ENCODE data around the gene ABO.
"Not testable (repeated sequence)": the region's sequence is repeated elsewhere in the genome, so short reads cannot be mapped to it uniquely, and the experiment has no call there.

Gene ABO

DNA sequence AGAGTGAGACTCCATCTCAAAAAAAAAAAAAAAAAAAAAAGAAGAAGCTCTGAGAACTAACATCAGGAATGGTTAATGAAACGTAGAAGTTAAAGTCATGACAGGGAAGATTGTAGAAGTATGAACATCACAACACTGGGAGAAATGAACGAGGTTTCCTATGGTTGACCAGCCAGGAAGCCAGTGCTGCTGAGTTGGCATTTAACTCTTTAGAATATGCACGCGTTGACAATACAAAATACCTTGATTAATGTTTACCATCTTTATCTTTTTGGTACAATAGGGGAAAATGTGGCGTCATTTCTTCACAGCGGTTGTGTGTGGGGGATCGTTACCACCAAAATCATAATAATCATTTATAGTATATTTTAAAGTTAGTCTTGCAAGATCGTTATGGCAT, 32.0 kb downstream of the ABO start:
- no peak for DNase-seq (ENCODE audit: low spot score)

DNA sequence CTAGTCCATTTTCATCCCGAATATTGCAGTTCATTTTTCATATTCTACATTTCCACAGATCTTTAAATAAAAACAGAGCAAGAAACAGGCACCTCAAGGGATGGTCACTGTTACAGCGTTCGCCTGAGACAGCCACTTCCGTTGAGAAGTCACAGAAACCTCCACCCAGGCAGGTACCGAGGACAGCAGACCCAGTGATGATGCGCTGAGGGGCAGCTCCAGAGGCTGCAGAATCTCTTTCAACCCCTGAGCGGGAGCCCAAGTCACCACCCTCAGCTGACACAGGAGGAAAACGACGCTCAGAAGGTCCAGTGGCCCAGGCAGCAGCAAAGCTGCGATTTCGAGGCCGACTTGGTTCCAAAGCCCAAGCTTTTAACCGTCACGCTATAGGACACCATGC, 32.8 kb downstream of the ABO start:
- DNase-seq (ENCODE audit: low spot score), result no peak

DNA sequence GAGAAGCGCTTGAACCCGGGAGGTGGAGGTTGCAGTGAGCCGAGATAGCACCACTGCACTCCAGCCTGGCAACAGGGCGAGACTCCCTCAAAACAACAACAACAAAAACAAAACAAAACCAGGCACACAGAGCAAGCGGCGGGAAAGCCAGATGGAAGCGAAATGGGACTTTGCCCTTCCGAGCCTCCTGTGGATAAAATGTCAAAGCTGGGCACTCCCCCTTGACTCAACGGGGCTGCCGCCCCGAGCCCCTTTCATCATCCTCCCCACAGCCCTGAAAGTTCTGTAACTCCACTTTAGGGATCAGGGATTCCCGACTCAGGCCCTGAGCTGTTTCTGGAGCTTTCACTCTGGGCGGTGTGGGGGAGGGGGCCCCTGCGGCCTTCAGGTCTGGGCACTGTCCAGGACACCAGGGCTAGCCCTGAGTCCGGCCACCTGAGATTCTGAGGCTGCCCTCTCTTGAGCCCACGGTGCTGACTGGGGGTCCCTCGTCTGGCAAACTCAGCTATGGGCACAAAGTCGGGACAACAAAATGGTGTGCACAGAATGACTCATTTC, 35.4 kb downstream of the ABO start:
- no peak for DNase-seq (ENCODE audit: low spot score)

DNA sequence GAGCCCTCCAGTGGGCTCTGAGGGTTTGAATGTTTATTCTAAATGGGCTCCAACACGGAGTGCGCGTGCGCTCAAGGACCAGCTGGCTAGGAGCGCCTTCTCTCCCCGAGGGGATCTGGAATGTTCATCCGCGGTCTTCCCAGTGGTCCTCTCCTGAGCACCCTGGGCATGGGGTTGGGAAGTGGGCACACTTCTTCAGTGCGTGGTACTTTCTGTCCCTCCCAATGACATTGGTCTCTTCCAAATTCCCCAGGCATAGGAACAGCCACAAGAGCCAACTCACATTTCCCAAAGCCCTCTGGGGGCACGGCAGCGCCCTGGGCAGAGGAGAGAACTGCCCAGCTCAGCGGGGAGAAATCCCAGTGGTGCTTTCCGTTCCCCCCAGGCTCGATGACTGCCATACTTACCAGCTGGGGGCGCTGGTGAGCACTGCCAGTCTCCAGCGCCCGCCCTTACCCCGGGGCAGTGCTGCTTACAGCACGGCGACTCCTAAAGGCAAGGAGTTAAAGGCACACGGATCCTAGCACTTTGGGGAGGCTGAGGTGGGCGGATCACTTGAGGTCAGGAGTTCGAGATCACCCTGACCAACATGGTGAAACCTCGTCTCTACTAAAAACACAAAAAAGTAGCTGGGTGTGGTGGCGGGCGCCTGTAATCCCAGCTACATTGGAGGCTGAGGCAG, 36.0 kb downstream of the ABO start:
- peak; percentile 87 for DNase-seq (ENCODE audit: low spot score)

DNA sequence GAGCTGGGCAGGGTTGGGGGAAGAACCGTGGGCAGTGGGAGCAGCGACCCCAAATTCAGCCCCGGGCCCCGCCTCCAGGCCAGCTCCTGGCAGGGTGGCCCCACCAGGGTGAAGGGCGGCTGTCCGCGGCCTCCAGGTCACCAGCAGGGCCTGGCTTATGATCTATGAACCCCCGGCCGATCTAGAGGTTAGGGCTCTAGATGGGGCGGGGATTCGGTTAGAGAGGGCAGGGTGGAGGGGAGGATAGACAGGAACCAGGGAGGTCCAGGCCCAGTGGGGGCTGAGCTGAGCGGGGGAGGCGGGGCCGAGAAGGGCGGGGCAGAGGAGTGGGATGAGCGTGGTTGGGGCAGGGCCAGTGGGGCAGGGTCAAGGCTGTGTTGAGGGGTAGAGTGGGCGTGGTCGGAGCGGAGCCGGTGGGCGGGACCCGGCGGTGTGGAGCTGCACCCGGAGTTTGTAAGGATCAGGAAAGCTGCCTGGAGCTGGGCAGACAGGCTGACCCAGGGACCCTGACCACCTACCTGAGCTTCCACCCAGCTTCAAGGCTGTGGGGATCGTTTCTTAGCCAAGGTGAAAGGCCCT, 36.6 kb downstream of the ABO start:
- peak; percentile 51 for DNase-seq (ENCODE audit: low spot score)

DNA sequence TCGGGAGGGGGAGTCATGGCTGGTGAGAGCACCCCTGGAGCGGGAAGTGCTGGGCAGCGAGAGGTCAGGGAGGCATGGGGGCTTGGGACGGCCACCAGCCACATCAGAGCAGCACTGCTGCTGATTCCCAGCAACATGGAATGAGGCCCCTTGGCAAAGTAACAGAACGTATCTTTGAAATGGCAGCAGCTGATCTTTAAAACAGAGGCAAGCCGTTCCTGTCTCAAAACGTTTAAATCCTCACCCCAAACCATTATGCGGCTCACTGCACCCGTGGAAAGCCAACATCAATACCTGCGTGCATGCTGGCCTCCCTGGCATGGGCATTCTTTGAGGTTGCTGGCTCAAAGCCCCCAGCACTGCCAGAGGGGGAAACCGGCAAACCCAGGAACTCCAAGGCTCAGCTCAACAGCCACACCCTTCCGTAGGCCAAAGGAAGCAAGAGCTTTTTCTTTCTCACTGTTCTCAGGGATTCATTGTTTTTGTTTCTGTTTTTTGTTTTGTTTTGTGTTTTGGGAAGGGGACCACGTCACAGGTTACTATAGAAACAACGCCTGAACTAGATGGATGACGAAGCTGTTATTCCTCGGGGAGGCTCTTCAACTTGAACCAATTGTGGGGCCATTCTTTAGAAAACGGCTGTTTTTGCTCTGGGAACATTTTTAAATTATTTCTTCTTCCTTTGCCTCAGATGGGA, 37.8 kb downstream of the ABO start:
- no peak for DNase-seq (ENCODE audit: low spot score)

DNA sequence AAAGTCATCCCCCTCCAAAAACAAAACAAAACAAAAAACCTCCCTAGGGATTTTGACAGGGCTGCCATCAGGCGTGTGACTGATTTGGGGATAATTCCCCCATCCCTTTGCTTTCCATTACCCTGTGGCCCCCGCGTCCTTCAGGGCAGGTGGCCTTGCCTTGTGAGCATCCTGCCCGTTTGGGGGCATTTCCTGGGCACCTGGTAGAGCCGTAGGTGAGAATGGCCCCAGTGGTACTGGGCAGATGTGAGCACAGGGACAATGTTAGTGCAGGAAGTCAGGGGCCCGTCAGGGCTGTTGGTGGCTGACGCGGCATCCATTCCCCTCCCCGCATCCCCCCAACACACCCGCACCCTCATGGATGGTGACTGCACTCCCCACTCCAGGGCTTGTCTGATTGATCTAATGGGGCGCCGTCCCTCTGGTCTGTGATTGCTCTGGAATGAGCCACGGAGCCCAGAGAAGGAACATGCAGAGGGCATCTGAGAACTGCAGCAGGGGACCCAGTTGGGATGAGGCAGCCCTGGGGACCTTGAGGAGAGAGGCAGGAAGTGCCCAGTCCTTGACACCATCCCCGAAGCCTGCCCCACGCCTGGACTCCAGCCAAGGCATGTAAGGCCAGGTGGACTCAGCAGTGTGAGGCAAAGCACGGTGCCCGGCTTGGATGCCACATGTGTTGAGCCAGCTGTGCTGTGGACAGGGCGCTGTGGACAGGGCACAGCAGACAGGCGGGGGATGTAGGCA, 38.5 kb downstream of the ABO start:
- DNase-seq (ENCODE audit: low spot score), result not testable (repeated sequence)

DNA sequence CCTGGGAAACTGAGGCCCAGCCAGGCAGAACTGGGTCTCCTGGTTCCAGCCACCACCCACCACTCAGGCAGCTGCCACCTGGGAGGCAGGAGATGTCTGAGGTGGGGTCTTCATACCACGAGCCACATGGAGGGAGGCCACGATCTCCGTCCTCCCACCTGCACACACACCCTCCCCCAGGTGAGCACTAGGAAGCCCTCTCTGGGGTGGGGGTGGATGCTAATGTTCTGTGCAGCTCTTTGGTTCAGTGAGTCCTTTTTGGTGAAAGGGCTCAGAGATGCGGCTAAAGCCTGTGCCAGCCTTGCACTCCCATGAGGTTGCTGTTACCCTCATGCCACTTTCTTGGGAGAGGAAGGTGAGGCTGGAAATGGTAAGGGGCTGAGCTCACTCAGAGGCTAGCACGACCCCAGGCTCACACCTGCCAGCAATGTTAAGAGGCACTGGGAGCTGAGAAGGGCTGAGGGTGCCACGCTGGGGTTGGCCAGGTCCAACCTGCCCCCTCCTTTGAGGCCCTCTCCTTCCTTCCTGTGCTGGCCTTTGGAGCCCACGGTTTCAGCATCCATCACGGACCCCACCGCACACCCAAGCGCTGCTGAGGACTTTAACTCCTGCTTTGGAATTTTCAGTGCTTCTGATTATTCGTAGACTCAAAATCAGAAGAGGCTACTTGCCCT, 39.3 kb downstream of the ABO start:
- DNase-seq (ENCODE audit: low spot score), result no peak

DNA sequence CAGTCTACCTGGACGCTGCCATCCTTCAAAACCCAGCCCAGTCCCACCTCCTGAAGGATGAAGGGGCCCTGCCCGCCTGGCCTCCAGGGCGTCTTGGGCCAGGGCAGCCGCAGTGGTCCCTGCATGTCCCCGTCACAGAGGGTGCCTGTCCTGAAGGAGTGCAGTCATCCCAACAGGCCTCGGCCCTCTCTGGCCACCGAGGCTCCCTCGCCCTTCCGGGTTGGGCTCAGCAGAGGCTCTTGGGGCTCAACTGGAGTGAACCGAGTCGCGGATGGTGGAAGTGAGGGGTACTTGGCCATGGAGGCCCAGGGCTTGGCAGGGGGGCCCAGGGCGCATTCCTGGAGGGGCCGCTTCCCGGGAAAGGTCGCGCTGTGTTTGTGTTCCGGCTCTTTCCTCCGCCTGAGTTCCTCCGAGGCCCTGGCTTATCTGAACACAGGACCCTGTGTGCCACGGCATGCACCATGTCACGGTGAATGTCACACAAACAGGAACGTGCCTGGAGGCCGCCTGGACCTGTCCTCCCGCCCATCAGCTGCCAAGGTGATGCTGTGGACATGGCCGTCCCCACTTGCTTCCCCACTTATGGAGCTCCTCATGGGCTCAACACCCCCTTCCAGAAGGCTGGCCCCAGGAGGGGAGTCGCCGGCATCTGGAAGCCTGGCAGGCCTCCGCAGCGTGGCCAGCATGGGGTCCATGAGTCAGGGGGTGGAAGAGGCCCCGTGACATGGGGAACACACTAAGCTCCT, 40.3 kb downstream of the ABO start:
- DNase-seq (ENCODE audit: low spot score), result no peak

DNA sequence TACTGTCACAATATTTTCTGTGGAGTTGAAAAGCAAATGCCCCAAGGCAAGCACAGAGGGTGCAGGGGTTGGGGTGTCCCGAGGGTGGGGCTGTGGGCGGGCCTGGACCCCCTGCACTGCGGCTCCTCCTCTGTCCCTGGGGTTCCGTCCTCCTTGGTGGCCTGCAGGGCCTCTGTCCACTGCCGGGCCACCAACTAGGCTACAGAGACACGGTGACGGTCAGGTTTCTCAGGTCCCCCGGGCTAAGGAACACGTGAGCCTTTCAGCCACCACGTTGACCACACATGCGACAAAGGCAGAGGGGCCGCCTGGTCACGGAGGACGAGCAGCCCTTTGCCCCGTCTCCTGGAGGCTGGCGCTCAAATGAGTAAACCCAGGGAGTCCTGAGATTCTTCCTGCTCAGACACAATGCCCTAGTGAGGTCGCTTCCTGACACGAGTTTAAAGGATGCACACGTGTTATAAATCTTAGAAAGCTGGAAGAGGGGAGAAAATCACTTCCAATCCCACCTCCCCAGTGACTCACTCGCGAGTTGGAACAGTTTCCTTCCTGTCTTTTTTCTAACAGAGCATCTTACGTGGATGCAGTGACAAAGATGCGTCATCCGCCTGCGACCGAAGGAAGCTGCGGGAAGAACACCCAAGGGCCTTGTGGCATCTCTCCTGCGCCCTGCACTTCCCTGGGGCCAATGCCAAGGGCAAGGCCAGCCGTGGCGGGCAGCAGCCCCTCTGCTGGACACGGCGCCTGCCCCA, 41.1 kb downstream of the ABO start:
- DNase-seq (ENCODE audit: low spot score), result no peak

DNA sequence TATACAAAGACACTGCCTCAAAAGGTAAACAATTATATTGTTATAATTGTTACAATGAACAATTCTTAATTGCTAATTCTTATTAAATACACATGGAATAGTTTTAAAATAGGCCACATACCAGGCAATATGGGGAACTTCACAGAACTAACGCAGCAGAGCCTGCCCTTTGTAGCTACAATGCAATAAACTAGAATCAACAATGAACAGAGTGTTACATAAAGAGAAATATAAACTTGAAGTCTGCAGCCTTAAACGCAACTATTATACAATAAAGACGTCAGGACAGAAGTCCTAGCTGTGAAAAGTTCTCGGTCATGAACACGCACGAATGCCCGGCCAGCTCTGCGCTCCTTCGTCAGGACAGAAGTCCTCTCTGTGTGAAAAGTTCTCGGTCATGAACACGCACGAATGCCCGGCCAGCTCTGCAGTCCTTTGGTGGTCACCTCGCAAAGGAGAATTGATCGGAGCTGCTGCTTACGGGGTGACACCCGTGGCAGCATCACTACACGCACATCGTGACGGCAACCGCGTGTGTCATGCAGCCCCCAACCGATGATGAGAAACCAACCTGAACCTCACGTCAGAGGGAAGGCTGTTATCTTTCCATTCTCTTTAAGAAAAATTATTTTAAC, 43.0 kb downstream of the ABO start:
- not testable (repeated sequence) for DNase-seq (ENCODE audit: low spot score)

DNA sequence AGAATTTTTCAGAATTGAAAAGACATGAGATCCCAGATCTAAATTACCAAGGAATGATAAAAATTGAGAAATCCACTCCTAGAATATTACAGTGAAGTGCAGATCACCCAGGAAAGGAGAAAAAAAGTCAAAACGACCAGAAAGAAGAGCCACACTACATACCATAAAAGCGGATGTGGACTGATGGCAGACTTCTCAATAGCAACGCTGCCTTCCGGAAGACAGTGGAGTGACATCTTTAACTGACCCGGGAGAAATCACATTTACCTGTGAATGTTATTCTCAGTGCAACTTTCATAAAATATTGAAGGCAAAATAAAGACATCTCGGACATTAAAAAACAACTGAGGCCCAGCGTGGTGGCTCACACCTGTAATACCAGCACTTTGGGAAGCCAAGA, 44.5 kb downstream of the ABO start:
- not testable (repeated sequence) for DNase-seq (ENCODE audit: low spot score)

DNA sequence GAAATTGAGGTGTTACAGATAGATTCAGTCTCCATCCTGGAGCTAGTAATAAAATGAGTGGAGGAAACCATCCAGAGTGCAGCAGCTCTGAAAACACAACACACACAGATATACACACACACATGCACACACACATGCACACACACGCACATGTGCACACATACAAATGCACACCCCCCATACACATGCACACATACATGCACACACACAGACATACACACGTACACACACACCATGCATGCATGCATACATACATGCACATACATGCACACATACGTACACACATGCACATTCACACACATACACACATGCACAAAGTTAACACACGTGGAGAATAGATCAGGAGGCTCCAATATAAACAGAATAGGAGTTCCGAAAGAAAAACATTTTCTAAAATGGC, 44.9 kb downstream of the ABO start:
- DNase-seq (ENCODE audit: low spot score), result no peak

DNA sequence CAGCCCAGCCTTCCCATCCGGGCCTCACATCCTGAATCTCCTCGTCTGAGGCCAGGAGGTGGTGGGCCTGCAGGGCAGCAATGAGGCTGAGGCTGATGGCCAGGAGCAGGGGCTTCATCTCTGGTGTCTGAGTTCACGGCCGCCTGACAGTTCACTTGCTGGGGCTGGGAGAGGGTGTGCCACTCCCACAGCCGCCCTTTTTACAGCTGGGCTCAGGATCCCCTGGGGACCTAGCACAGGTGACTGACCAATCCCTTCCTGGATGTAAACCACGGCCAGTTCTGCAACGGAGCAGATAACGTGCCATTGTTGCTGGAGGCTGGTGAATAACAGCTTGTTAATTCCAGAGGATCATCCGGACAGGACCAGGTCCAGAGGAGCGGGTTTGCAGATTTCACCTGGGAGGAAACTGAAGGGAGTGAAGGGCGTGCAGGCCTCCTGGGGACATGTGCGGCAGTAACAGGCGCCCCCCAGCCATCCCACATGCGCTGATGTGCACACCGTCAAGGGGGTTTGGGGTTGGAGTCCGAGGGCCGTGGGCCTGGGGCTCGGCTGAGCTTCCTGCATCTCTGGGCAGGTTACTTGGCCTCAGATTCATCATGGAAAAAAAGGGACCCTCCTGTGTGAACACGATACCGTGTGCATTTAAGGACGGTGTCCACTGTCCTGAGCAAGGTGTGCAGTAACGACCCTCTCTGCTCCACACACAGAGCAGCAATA, 46.4 kb downstream of the ABO start:
- DNase-seq (ENCODE audit: low spot score), result not testable (repeated sequence)

DNA sequence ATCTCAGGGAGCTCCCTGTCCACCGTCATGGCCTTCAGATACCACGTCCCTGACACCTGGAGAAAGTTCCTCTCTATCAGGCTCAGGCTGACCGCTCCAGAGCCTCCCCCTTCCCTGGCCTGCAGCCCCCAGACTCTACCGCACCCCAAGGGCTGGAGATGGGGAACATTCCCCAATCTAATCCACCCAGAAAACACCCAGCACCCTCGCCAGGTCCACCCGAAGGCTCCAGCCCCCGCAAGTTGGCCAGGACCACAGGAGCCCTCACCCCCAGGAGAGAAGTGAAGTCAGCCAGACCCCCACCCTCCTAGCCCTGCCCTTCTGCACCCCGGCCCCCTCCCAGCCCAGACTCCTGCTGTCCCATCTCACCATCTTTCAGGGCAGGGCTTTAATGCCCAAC, 47.0 kb downstream of the ABO start:
- DNase-seq (ENCODE audit: low spot score), result not testable (repeated sequence)

DNA sequence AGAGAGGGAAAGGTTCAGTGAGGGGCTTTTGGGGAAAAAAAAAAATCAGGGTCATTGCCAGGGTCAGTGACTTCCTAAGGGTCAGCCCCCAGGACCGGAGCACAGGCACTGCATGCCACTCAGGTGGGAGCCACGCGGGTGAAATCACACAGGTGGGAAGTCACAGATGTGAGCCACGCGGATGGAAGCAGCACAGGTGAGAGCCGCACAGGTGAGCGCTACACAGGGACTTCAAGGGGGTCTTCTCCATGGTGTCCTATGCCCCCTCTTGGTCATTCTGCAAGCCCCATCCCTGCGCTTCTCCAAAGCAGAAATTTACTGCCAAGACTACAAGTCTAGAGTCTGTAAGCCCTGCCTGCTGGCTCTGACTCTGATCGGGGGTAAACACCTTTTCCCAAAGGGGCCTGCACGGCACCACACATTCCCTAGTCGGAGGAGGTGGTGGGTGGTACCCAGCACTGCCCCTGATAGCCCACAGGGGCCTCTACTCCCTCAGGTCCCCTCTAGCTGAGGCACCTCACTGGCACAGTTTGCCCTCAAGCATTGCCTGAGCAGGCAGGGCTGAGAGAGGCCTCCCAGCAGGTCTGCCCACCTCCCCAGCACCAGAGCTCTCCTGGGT, 47.6 kb downstream of the ABO start:
- no peak for DNase-seq (ENCODE audit: low spot score)

DNA sequence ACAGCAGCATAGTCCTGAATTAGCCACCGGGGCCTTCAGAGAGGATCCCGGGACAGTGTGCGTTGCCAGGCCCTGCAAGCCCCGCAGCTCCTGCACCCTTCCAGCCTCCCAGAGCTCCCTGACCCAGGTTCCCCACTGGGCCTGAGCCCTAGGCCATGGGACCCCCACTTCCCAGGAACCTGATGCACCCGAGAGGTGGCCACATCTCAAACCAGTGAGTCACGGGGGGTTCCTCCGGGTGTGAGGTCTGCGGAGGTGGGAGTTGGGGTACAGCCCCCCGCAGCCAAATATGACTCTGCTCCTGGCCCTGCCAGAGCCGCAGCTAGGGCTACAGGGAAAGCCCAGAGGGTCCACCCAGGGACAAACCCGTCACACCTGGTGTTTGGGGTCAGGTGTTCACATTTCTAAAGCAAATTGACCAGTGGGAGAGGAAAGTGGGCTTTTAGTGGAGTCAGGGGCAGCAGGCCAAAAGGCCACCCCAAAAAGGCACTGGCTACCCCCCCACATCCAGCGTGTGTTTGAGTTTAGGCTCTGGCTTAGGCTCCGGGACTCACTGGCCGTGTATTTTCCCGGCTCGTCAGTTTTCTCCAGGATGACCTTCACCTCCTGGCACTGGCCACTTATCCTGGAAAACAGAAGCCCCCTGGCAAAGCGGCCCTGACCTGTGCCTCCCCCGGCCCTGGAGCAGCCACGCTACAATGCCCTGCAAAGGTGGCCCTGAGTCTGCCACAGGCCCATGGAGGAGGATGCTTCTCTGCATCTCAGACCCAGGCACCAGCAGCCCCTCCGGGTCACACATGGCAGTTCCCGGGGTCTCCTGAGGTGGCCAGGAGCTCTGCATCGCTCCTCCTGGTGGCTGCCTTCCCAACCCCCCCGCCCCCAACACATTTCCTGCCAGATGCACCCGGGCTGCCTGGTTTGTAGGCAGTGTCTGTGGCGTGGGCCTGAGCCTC, 48.5 kb downstream of the ABO start:
- DNase-seq (ENCODE audit: low spot score), result no peak

Measured in AG08396 (cell line).